A549 (cell line): Measurements from ENCODE around the gene TMEM128. TPM values are rescaled to one million over a fixed set of nuclear protein-coding genes. Genes with fewer than 3 reads are reported as not detected.

Experiments used
- ATAC-seq, 2 experiments: fragments of 200-7000 bp in 1 of 2; fragments of >200 bp in 1 of 2; cut with Nextera tagmentation in 1 of 2; cut with Tn5 transposase in 1 of 2; 3 replicates each; pipeline versions ENCODE4 v1.8.0 to v1.9.1; 2018 to 2020; ENCODE audit warnings: mild to moderate bottlenecking in 1 of 2, moderate library complexity in 1 of 2
- CTCF ChIA-PET: fragments of 300-600 bp; sonication (Branson Sonifier 250); formaldehyde crosslinking; extraction: SDS; loops from one replicate; lab custom pipeline; 2021; ENCODE audit warnings: antibody characterized with exemption, inconsistent platforms; lab: Yijun Ruan, JAX
- POLR2A ChIA-PET: fragments of 350-600 bp; formaldehyde crosslinking; extraction: SDS; loops from one replicate; lab custom pipeline; 2021; ENCODE audit warnings: antibody characterized with exemption, inconsistent platforms; lab: Yijun Ruan, JAX
- DNase-seq, 2 experiments: peaks; one replicate each; pipeline versions ENCODE4 v3.0.0 to v3.0.0-alpha.2; 2011 to 2016; ENCODE audit warnings: low read depth in 1 of 2, low spot score in 1 of 2
- FAIRE-seq: peaks from 2 replicates; lab custom pipeline; 2011; peaks lifted over from hg19 to GRCh38; lab: Jason Lieb, UNC
- H3K27ac ChIP-seq, 2 experiments: fragments of >200 bp; sonication (Bioruptor Twin); formaldehyde crosslinking; 3 replicates each; pipeline ENCODE4 v1.5.1; 2016 to 2017
- H3K4me1 ChIP-seq: fragments of >200 bp; sonication (Bioruptor Twin); formaldehyde crosslinking; 3 replicates; pipeline ENCODE4 v1.6.1; 2016
- H3K4me2 ChIP-seq: fragments of >200 bp; sonication (Bioruptor Twin); formaldehyde crosslinking; 3 replicates; pipeline ENCODE4 v1.6.1; 2016
- H3K4me3 ChIP-seq: fragments of >200 bp; sonication (Bioruptor Twin); formaldehyde crosslinking; 3 replicates; pipeline ENCODE4 v1.5.1; 2016
- H3K9me3 ChIP-seq: fragments of >200 bp; sonication (Bioruptor Twin); formaldehyde crosslinking; 3 replicates; pipeline ENCODE4 v1.6.1; 2016
- BCL3 ChIP-seq: fragments of >200 bp; sonication (Bioruptor Twin); formaldehyde crosslinking; IDR thresholded peaks from 3 replicates; pipeline ENCODE4 v1.6.1; 2016
- BHLHE40 ChIP-seq: IDR thresholded peaks from 2 replicates; pipeline ENCODE4 v1.6.1; 2012; ENCODE audit warnings: low read depth, low read length, inconsistent platforms
- CTCF ChIP-seq: fragments of >200 bp; sonication (Bioruptor Twin); formaldehyde crosslinking; IDR thresholded peaks from 3 replicates; pipeline ENCODE4 v1.5.1; 2016
- E2F6 ChIP-seq: IDR thresholded peaks from 2 replicates; pipeline ENCODE4 v1.6.1; 2012; ENCODE audit warnings: low read depth, borderline replicate concordance
- ESRRA ChIP-seq: fragments of 150-350 bp; IDR thresholded peaks from 2 replicates; pipeline ENCODE4 v1.6.1; 2014; ENCODE audit warnings: mild to moderate bottlenecking, low read length, borderline replicate concordance
- GATA3 ChIP-seq: IDR thresholded peaks from 2 replicates; pipeline ENCODE4 v1.6.1; 2012; ENCODE audit warnings: borderline replicate concordance
- HEYL ChIP-seq: fragments of 250-450 bp; sonication (Bioruptor Pico); IDR thresholded peaks from 2 replicates; pipeline ENCODE4 v1.8.0; 2021; ENCODE audit warnings: mild to moderate bottlenecking, moderate library complexity
- JUN ChIP-seq, 2 experiments: fragments of >200 bp; sonication (Bioruptor Twin); formaldehyde crosslinking; IDR thresholded peaks; 2 replicates in 1 of 2; 3 replicates in 1 of 2; pipeline ENCODE4 v1.6.1; 2016 to 2017
- JUNB ChIP-seq: fragments of >200 bp; sonication (Bioruptor Twin); formaldehyde crosslinking; IDR thresholded peaks from 2 replicates; pipeline ENCODE4 v1.6.1; 2016
- MYC ChIP-seq: IDR thresholded peaks from 2 replicates; pipeline ENCODE4 v1.6.1; 2012; ENCODE audit warnings: mild to moderate bottlenecking, inconsistent platforms, low read length, improper control_type of control experiment, borderline replicate concordance
- NFE2L2 ChIP-seq: fragments of 150-350 bp; conservative IDR thresholded peaks from 2 replicates; pipeline ENCODE4 v1.6.1; 2014; ENCODE audit warnings: low read length
- NPAS2 ChIP-seq: fragments of 250-450 bp; sonication (Bioruptor Pico); IDR thresholded peaks from 2 replicates; pipeline ENCODE4 v1.8.0; 2022; ENCODE audit warnings: mild to moderate bottlenecking, moderate library complexity, borderline replicate concordance
- NR3C1 ChIP-seq: fragments of >200 bp; sonication (Bioruptor Twin); formaldehyde crosslinking; IDR thresholded peaks from 3 replicates; pipeline ENCODE4 v1.6.1; 2017
- PBX3 ChIP-seq: IDR thresholded peaks from 2 replicates; pipeline ENCODE4 v1.6.1; 2012
- POLR2AphosphoS2 ChIP-seq: conservative IDR thresholded peaks from 2 replicates; pipeline ENCODE4 v1.6.1; 2012; ENCODE audit warnings: low read length, improper control_type of control experiment, inconsistent platforms
- RARB ChIP-seq: fragments of 250-450 bp; sonication (Bioruptor Pico); IDR thresholded peaks from 2 replicates; pipeline ENCODE4 v1.8.0; 2021; ENCODE audit warnings: mild to moderate bottlenecking, moderate library complexity
- RFX5 ChIP-seq: fragments of 450-650 bp; IDR thresholded peaks from 2 replicates; pipeline ENCODE4 v1.7.1; 2014; ENCODE audit warnings: antibody characterized with exemption, mild to moderate bottlenecking, moderate library complexity
- TFCP2L1 ChIP-seq: fragments of 250-450 bp; sonication (Bioruptor Pico); IDR thresholded peaks from 2 replicates; pipeline ENCODE4 v1.5.0; 2021; ENCODE audit warnings: mild to moderate bottlenecking
- ZC3H11A ChIP-seq: fragments of 450-650 bp; IDR thresholded peaks from 2 replicates; pipeline ENCODE4 v1.6.1; 2014; ENCODE audit warnings: antibody characterized with exemption, mild to moderate bottlenecking
- WGBS: methylation state at CpG from one replicate; pipeline ENCODE4 v1.1.6; 2017; ENCODE audit errors: missing lambda C conversion rate; 5-methylcytosine and 5-hydroxymethylcytosine counted together
- polyA plus RNA-seq, 4 experiments: library from polyadenylated mRNA; depleted of rRNA in 3 of 4; stranded (reverse); fragments of >200 nt; fragmentation: RNase III in 1 of 4; extraction: RNeasy Plus Mini Kit Qiagen cat#74134 plus additional on column Dnase treatment in 1 of 4; gene quantifications; 2 replicates in 3 of 4; 3 replicates in 1 of 4; pipeline ENCODE4 v1.2.3, GENCODE V29; 2011 to 2017

TMEM128 gene
- polyA plus RNA-seq, 2 of the 4 experiments (the other 2 are of a cell fraction) = 13.9 to 29.1 TPM

GRCh38 chr4:4226606-4227438 lies 21.2 kb downstream of the TMEM128 start, which contains the start of gene OTOP1:
OTOP1 (minus strand) TSS chr4:4226929; CDS start chr4:4226864, 65 bp downstream.
- H3K9me3 ChIP-seq = no peaks in the 10 kb centered on the region
- no peak within 1 kb of the TSS for H3K4me3 ChIP-seq
- ChIA-PET CTCF (no interaction called here), POLR2A (no interaction called here)
- TF ChIP-seq ESRRA (no peak), PBX3 (no peak), POLR2AphosphoS2 (no peak), E2F6 (no peak), GATA3 (no peak), BCL3 (no peak), NR3C1 (no peak), TFCP2L1 (CRISPR knock-in tag) (no peak), RARB (CRISPR knock-in tag) (no peak), RFX5 (no peak), BHLHE40 (no peak), ZC3H11A (no peak), JUN (IDR thresholded peaks at IDR 0.05) (no peak), JUNB (no peak), MYC (no peak), HEYL (no peak), NFE2L2 (no peak)
- DNase-seq (no peak), FAIRE-seq (no peak), ATAC-seq (no peak)
- WGBS = 79% methylated on average over 12 of the region's 82 CpGs
- no peak within 1 kb of the TSS for H3K4me2 ChIP-seq
- H3K4me1 ChIP-seq = no peaks in the 10 kb centered on the region
- no peak within 1 kb of the TSS for H3K27ac ChIP-seq

- no peaks in the 10 kb centered on the region for H3K4me1 ChIP-seq
- DNase-seq = no peak
- POLR2A ChIA-PET = no interaction called here
- TF ChIP-seq CTCF (no peak), MYC (no peak), PBX3 (no peak), JUN (IDR thresholded peaks at IDR 0.05) (no peak), NPAS2 (CRISPR knock-in tag) (no peak)
- H3K9me3 ChIP-seq = no peaks in the 10 kb centered on the region
- no peak for FAIRE-seq
- ATAC-seq = no peak
- no peak overlapping the region for H3K4me2 ChIP-seq
- WGBS = 57% methylated on average over 38 of the region's 41 CpGs
- CTCF ChIA-PET = interaction anchor here (1.6 kb wide), 1 partner anchor 43 kb away, joined by 3 read pairs; no protein-coding TSS in a partner anchor
- no peak overlapping the region for H3K27ac ChIP-seq
- no peak overlapping the region for H3K4me3 ChIP-seq
Measured at GRCh38 chr4:4225915-4226605, 22.0 kb downstream of the TMEM128 start.
